NCI-H146 (cell line): Measurements from ENCODE around the gene SMIM28.
"Not testable (repeated sequence)": the region's sequence is repeated elsewhere in the genome, so short reads cannot be mapped to it uniquely, and the experiment has no call there.

Experiments used
- DNase-seq: peaks from one replicate; lab custom pipeline; 2025; lab: John Stamatoyannopoulos, UW

Gene SMIM28

DNA sequence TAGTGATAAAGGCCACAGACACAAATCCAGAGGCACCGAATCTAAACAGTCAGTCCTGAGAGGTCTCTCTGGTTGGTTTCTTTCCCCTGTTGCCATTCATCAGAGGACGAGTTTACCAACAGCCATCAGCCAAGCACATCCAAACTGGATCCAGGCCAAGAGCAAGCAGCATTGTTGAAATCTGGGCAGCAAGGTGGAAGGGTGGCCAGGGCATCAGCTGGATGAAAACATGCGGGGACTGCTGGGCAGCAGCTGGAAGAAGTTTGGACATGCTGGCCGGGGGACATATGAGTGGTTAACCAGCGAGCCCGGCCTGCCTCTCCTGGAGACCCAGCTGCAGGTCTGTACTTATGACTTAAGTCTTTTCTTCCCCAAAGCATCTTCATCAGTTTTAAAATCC lies at the start of gene SMIM28:
Gene SMIM28, plus strand, starts transcription at position 62 of the 400 bp plus-strand sequence. Its CDS starts 168 bp downstream, at position 230.
- peak; percentile 77 for DNase-seq

DNA sequence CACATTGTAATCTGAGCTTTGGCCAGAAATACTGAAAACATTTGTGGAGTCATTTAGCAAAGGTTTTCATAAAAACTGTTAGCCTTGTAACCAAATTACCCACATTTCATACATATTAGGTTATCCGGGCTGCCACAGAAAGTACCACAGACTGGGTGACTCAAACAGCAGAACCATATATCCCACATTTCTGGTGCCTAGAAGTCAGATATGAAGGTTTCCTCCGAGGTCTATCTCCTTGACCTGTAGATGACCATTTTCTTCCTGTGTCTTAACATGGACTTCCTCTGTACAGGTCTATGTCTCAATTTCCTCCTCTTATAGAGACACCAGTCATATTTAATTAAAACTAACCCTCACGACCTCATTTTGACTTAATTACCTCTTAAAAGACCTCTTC lies 49.5 kb upstream of the SMIM28 start:
- no peak for DNase-seq

DNA sequence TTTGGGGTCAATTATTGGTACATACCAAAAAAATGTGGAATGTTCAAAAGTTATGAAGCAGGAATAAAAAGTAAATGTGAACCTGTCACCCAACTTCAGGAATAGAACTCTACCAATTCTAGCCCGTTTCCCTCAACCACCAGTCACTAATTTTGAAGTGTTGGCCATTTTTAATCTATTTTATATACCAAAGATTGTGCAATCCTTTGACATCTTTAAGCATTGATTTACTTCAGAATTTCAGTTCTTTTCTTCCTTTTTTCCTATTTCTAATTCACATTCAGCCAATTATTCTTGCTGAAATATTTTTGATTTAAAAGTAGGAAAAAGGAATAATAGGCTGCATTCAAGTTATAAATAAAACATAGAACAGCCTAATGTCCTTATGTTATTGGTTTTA lies 46.9 kb upstream of the SMIM28 start:
- DNase-seq = no peak

DNA sequence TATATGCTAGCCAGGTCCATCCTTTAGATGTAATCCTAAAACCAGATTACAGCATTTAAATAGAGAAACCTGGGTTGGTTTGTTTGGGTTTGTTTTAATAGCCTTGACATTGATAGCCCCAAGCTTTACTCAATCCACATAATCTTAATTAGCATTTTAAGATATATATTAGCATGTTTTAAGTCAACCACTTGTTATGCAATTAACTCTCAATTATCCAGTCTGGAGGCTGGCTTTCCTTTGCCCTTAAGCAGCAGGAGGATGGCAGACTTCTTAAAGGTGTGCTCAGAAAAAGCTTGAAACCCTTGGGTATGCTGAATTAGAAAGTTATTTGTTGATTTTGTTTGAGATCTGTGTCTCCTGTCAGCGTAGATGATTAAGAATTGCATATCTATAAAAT lies 46.3 kb upstream of the SMIM28 start:
- no peak for DNase-seq

DNA sequence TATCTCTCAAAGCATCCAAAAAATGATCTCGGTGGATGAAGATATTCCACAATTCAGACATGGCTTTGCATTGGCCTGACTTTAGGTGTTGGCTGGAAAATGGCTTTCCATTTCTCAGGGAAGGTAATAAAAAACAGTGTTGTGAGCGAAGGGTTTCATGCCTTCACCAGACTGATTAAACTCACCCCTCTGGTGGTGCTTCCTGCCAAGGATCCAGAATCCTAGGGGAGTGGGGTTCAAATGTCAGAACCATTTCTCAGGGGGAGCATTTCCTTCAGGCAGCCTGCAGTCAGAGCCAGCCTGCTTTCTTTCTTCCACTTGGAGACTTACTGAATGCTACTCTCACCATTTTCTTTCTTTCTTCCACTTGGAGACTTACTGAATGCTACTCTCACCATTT lies 45.7 kb upstream of the SMIM28 start:
- no peak for DNase-seq

DNA sequence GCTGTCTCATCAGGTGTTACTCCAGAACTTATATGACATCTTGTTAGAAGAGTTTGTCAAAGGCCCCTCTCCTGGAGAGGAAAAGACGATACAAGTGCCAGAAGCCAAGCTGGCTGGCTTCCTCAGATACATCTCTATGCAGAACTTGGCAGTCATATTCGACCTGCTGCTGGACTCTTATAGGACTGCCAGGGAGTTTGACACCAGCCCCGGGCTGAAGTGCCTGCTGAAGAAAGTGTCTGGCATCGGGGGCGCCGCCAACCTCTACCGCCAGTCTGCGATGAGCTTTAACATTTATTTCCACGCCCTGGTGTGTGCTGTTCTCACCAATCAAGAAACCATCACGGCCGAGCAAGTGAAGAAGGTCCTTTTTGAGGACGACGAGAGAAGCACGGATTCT lies 43.7 kb upstream of the SMIM28 start:
- no peak for DNase-seq

DNA sequence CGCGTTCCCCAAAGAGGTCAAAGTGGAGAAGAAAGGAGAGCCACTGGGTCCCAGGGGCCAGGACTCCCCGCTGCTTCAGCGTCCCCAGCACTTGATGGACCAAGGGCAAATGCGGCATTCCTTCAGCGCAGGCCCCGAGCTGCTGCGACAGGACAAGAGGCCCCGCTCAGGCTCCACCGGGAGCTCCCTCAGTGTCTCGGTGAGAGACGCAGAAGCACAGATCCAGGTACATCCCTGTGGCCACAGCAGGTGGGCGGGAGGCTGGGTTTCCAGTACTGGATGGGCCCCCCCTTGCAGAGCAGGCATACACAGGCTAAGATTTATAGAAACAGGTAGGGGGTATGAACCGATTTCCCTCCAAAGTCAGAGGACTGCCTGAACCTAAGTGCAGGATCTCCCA lies 42.7 kb upstream of the SMIM28 start:
- no peak for DNase-seq

DNA sequence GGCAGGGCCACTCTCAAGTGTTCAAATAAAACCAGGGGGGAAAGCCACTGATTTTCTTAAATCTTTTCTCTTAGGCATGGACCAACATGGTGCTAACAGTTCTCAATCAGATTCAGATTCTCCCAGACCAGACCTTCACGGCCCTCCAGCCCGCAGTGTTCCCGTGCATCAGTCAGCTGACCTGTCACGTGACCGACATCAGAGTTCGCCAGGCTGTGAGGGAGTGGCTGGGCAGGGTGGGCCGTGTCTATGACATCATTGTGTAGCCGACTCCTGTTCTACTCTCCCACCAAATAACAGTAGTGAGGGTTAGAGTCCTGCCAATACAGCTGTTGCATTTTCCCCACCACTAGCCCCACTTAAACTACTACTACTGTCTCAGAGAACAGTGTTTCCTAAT lies 41.5 kb upstream of the SMIM28 start:
- no peak for DNase-seq

DNA sequence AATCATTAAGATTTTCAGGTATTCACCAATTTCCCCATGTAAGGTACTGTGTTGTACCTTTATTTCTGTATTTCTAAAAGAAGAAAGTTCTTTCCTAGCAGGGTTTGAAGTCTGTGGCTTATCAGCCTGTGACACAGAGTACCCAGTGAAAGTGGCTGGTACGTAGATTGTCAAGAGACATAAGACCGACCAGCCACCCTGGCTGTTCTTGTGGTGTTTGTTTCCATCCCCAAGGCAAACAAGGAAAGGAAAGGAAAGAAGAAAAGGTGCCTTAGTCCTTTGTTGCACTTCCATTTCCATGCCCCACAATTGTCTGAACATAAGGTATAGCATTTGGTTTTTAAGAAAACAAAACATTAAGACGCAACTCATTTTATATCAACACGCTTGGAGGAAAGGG lies 40.6 kb upstream of the SMIM28 start:
- DNase-seq = no peak

DNA sequence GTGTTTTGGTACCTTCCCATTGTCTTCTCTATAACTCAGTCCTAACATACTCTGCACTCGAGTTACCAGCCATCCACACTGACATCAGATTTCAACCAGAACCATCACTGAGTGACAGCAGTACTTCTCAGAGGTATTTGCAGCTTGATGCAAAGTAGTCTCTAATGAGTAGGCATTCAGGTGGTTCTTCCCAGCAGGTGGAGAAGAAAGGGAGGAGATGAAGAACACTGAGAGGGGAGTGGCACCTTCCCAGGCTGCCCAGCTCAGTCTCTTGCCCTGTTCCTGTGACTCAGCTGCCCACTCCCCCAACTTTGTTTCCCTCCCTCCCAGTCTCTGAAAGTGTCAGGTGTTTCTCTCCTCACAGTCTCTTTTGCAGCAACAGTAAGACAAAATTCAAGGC lies 38.7 kb upstream of the SMIM28 start:
- DNase-seq = no peak

DNA sequence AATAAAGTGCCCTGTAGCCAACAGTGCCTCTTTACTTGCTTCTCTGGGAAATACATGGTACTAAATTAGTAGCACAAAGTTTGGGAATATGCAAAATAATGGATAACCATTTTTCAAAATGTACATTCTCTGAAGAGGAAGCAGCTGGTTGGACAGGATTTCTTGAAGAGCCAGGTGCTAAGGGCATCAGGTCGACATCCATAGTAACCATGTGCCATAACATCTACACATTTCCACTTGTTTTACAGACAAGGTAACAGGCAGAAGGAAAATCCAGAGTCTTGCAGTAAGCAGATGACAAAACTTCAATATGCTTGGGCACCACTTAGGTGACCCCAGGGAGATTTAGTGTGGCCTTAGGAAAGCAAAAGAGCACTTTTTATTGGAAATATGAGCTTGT lies 36.5 kb upstream of the SMIM28 start:
- no peak for DNase-seq

DNA sequence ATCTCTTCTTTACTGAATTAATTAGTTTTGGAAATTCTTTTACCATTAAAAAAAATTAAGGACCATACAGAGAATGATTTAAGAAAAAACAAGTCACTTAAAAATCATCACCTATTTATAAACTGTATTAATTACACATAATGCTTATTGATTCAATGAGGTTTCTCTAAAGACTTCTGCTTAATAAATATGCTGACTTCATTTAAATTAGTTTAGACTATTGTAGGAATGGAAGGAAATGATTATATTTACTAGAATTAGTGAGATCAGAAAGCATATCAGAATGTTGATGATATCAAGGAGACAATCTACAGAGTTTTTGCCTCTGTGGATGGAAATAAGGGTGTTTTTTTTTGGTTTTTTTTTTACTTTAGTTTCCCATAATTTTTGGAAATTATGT lies 34.6 kb upstream of the SMIM28 start:
- DNase-seq = no peak

DNA sequence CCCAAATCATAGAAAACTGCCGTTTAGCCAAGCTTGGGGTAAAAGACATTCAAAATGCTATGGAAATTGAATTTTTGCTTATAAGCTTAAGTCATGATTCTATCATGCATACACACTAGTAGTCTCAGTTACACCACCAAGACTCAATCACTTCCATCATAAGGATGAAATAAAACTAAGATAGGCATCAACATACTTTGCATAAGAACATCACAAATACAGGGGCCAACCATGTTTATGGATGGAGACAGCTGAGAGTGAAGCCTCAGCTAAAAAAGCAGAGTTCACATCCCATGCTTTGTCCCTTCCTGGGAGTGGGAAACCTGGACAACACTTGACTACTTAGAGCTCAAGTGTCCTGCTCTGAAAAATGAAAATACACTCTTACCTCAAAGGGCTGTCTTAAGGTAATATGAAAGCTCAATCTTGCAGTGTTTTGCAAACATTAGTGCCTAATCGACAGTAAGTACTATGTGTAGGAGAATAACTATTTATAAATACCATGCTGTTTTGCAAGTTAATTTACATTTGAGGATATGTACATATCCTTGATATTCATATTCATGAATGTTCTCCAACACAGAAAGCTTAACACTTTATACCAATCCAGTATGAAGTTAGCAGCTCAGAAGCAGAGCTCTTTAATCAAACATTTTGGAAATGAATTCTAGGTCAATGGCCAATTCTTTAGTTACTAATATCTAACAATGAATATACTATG lies 32.0 kb upstream of the SMIM28 start:
- DNase-seq = no peak

DNA sequence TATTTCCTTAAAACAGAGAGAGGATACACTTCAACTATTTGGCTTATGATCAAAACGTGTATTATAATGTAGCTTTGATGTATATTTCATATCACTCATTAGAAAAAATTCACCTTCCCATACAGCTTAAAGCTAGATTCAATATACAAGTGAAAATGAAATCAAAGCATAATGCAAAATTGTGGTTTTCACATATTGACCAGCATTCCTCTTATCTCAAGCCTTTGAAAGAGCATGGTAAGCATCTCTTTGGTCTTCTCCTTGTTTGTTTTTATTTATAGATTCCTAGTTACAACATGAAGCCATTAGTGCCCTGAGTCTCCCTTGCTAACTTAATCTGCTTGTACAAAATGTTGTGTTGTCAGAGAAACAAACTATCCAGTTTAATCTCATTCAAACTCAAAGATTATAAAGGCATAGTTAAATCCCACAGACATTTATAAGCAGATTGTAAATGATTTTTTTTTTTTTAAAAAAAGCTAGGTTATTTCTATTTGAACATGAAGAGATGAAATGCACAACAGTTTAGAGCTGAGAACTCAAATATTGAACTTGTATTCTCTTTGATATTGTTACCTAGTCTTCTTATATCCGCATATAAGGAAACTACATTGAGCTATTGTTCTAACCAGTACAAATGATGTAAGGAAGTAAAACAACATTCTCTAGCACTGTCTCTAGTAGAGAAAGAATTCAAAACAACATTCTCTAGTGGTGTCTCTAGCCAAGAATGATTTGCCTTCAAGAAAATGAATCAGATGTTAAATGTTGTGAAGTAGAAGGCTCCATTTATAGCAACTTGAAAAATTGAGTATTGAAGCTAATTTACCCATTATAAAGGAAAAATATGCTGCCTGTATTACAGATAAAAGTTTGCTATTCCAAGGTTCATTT lies 31.2 kb upstream of the SMIM28 start:
- no peak for DNase-seq

DNA sequence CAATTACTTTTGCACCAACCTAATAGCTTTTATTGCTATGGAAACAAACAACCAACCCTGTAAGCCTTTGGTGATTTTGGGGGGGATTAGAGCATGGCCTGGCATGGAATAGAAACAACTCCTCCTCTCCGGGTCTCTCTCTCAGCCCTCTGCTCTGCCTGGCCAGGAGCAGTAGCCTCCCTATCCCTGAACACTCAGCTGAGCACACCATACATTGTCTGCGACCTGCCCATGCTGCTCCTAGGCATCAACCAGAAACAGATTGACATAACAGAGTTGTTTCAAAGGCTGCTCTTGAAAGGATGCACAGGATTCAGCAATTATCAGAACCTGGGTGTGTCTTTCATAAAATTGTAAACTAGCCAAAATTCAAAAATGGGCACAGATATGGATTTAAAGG lies 29.8 kb upstream of the SMIM28 start:
- DNase-seq = no peak

DNA sequence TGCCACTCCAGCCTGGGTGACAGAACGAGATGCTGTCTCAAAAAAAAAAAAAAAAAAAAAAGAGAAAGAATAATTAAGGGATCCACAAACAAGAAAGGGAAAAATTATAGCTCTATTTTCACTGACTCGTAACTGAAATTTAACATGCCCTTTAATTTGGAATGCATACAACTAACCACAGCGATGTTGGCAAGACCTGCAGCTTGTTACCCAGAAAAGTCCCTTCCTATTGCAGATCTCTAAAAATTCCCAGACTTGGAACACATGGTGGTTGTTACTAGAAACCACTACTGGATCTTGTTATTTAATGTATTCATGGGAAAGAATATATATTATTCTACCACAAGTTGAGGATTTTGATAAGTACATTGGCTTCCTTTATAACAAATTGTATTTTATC lies 27.8 kb upstream of the SMIM28 start:
- no peak for DNase-seq

DNA sequence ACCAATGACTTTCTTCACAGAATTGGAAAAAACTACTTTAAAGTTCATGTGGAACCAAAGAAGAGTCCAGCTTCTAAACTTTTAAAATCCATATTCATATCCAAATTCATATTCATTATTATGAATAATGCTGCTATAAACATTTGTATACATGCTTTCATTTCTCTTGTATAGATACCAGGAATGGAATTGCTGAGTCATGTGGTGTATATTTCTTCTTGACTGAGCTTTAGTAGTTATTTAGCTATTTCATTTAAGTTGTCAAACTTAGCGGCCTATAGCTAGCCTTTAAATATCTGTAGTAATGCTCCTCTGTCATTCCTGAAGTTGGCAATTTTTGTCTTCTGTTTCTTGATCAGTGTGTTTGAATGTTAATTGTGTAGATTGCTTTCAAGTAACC lies 19.8 kb upstream of the SMIM28 start:
- DNase-seq = no peak

DNA sequence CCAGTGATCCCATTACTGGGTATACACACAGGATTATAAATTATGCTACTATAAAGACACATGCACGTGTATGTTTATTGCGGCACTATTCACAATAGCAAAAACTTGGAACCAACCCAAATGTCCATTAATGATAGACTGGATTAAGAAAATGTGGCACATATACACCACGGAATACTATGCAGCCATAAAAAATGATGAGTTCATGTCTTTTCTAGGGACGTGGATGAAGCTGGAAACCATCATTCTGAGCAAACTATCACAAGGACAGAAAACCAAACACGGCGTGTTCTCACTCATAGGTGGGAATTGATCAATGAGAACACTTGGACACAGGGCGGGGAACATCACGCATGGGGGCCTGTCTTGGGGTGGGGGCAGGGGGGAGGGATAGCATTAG lies 9.0 kb upstream of the SMIM28 start:
- not testable (repeated sequence) for DNase-seq

DNA sequence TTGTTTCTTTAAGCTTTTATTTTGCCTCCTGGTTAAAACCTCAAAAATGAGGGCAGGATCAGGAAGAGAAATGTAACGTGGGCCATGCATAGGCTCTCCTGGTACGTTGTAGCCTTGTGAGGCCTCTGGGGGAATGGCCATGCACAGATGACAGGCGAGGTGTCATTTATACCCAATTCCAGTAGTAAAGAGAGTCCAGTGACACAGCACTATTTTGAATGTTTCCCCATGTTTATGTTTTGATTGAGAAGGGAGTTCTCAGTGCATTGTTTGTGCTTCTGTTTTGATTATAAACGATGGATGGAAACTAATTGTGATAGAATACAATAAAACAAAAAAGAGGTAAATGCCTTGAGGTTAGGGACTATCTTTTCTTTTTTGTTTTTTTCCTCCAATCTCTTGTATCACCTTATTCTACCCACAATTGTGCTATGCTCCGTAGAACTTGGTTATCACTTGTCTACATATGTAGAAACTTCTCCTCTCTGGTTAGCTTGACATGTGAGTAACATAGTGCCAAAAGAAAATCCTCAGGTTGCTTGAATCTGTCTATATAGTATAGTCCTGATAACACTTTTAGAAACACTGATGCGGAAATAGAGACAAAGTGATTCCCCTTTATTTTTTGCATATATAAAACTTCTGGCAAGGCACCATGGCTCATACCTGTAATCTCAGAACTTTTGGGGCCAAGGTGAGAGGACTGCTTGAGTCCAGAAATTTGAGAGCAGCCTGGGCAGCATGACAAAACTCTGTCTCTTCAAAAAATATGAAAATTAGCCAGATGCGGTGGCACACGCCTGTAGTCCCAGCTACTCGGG lies 6.9 kb upstream of the SMIM28 start:
- no peak for DNase-seq

DNA sequence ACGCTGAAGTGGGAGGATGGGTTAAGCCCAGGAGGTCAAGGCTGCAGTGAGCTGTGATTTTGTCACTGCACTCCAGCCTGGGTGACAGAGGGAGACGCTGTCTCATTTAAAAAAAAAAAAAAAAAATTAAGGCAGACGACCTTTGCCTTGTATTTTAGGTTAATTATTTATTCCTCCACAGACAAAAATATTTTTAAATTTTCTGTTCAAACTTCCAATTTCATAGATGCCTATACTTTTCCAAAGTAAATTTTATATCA lies 6.3 kb upstream of the SMIM28 start:
- DNase-seq = no peak

DNA sequence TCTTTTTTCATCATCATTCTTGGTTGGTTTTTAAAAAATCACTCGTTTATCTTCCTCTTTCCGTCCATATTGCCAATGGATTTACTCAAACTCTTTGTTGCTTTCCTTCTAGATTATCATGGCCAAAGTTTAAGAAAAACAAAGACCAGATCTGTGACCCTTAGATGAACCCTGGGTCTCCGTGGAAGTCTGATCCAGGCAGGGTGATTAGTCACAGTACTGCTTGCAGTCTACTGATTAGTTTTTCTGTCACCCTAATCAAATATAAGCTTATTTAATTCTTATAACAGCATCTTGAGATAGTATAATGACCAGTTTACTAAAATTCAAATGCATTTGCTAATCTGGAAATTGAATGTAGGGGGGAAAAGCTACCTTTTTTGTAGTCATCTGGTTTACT lies 6.0 kb upstream of the SMIM28 start:
- no peak for DNase-seq

DNA sequence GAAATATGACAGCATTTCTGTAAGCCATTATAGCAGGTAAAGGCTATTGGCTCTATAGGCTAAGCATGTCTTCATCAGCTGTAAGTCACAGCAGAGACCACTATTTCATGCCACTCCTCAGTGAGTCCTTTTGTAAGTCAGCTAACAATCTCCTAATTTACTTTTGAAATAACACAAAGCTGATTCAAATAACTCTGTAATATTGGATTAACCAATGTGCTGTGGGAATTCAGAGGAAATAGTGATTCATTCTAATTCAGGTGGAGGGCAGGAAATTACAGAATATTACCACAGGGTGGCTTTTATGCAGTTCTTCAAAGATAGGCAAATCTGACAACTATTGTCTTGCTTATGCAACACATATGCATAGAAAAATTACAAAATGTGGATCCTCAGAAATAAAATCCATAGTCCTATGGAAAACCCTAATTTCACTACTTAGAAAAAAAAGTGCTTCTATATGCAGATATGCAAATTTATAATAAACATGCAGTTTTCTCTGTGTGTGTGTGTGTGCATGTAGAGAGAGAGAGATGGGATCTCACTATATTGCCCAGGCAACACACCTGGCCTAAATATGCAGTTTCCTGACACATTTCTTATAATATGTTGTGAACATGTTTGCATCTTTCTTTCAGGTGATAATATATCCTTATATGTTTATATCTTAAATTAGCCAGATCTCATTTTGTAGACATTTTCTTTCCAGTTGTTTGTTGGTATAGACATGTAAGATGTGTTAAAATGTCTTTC lies 4.8 kb upstream of the SMIM28 start:
- DNase-seq = no peak
